H1 (cell line): ENCODE measurements around the gene OR9A4. TPM values are rescaled to one million over a fixed set of nuclear protein-coding genes. Genes with fewer than 3 reads are reported as not detected.

Source experiments
- ATF2 ChIP-seq: IDR thresholded peaks from 2 replicates; pipeline ENCODE4 v1.6.1; 2012; ENCODE audit warnings: low read length, inconsistent platforms
- JUND ChIP-seq: IDR thresholded peaks from 2 replicates; pipeline ENCODE4 v1.6.1; 2011; ENCODE audit warnings: mild to moderate bottlenecking, improper control_type of control experiment, low read length
- RBBP5 ChIP-seq: IDR thresholded peaks from 2 replicates; pipeline ENCODE4 v1.7.1; 2012; ENCODE audit warnings: low read depth, mild to moderate bottlenecking, inconsistent platforms, low read length, moderate library complexity, borderline replicate concordance
- SP4 ChIP-seq: IDR thresholded peaks from 2 replicates; pipeline ENCODE4 v1.6.1; 2012; ENCODE audit warnings: low read length, inconsistent platforms
- SUZ12 ChIP-seq: fragments of 200-600 bp; sonication (generic); IDR thresholded peaks from 2 replicates; pipeline ENCODE4 v1.6.1; 2012; ENCODE audit warnings: mild to moderate bottlenecking, inconsistent platforms, low read length, moderate library complexity, mixed read lengths
- polyA plus RNA-seq, 7 experiments: library from polyadenylated mRNA; depleted of rRNA in 3 of 7; stranded (reverse) in 5 of 7; unstranded in 2 of 7; fragments of >200 nt in 5 of 7; fragments of 200-250 nt in 2 of 7; gene quantifications; 1 replicate in 5 of 7; 2 replicates in 1 of 7; 4 replicates in 1 of 7; pipeline versions ENCODE4 v1.2.1 to v1.2.3, GENCODE V29; 2011 to 2013; ENCODE audit warnings: missing spikeins in 2 of 7, mixed read lengths in 2 of 7
- total RNA-seq: library from RNA; stranded (reverse); fragmentation: NEBNext Ultra II Directional; extraction: Animal tissue kit (Norgen Biotek cat#: 25700); gene quantifications from 2 replicates; pipeline ENCODE4 v1.2.1, GENCODE V29; 2021

The OR9A4 gene
- total and polyA plus RNA-seq, 2 of the 8 experiments (the other 6 are each of a cell fraction or from before 2014, with no cell fraction given): not detected

DNA sequence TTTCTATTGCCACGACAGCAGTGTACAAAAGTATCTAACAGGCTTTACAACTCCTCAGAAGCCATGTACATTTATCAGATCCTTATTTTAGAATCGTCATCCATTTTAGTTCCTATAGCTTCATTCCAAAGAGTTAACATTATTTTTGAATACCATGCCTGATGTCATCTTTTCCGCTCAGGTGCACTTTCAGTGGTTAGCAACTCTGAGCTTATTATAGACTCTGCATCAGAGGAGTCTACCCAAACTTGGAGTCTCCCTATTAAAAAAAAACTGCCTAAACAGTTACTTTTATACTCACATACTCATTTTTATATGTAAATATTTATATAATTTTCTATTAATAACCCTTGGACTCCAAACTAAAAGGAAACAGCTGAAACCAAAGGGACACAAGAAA lies 43.3 kb upstream of the OR9A4 start (continued):
- TF ChIP-seq ATF2: no peak
- TF ChIP-seq SUZ12: no peak
- no peak for TF ChIP-seq JUND
- TF ChIP-seq SP4: no peak
- no peak for TF ChIP-seq RBBP5
